ENCODE measurements around the gene USP22. TPM values are rescaled to one million over a fixed set of nuclear protein-coding genes. Genes with fewer than 3 reads are reported as not detected.

USP22 gene
- total and polyA plus RNA-seq, 10 of the 15 experiments (the other 5 are each of a cell fraction or from before 2014, with no cell fraction given): 10.8 to 218 (median 98.8) TPM

DNA sequence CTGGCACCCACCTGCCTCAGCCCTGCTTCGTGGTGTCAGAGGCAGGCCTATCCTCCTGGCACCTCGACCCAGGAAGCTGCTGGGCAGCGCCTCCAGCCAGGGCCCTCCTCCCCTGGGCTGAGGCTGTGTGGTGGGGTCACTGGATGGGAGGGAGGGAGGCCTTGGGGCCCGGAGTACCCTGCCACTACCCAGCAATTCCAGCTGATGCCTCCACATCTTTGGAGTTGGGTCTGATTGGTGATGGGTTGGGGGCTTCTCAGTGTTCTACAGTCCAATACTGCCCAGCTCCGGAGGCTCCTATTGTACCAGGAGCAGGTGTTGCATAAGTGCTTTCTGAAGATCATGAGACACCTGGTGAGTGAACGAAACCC lies 48.0 kb downstream of the USP22 start:
- RAD21 ChIA-PET (ENCODE audit: unreplicated experiment): no interaction called here
- BruUV-seq (replicated peaks): no TSS peak
- H3K4me2 ChIP-seq (ENCODE audit: control insufficient read depth, insufficient read depth): no peak overlapping the region
- no peaks in the 10 kb centered on the region for H4K20me1 ChIP-seq (ENCODE audit: control insufficient read depth, insufficient read depth)
- no peaks in the 10 kb centered on the region for H3K79me2 ChIP-seq (ENCODE audit: control insufficient read depth, insufficient read depth, low read length)
- SMC1A ChIA-PET (ENCODE audit: uncharacterized antibody, unreplicated experiment): no interaction called here
- FAIRE-seq (no peak), ATAC-seq (no peak), DNase-seq (ENCODE audit: low read depth, low spot score) (no peak)
- no peaks in the 10 kb centered on the region; a peak in 1 of 4 replicates for H3K27me3 ChIP-seq (replicated peaks in 1 of 2; ENCODE audit: control insufficient read depth in 2 of 2, insufficient read depth in 2 of 2, low read length in 1 of 2)
- no peak overlapping the region for H3K9ac ChIP-seq (ENCODE audit: control insufficient read depth, insufficient read depth, low read length)
- POLR2A ChIA-PET: no interaction called here
- intact Hi-C loops (cut with micrococcal nuclease; ENCODE audit: unreplicated experiment) (loop anchor here (5.0 kb wide), 1 partner anchor 192 kb away; no protein-coding TSS in a partner anchor), in situ Hi-C loops (cut with MboI) (loop anchor here (5.0 kb wide), 1 partner anchor 47 kb away; no protein-coding TSS in a partner anchor)
- no peak for TF ChIP-seq BCL11A (IDR thresholded peaks at IDR 0.05; ENCODE audit: low read depth, low read length)
- TF ChIP-seq, protein P1, sequence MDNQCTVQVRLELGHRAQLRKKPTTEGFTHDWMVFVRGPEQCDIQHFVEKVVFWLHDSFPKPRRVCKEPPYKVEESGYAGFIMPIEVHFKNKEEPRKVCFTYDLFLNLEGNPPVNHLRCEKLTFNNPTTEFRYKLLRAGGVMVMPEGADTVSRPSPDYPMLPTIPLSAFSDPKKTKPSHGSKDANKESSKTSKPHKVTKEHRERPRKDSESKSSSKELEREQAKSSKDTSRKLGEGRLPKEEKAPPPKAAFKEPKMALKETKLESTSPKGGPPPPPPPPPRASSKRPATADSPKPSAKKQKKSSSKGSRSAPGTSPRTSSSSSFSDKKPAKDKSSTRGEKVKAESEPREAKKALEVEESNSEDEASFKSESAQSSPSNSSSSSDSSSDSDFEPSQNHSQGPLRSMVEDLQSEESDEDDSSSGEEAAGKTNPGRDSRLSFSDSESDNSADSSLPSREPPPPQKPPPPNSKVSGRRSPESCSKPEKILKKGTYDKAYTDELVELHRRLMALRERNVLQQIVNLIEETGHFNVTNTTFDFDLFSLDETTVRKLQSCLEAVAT (IDR thresholded peaks at IDR 0.05): no peak
- TF ChIP-seq BACH1 (IDR thresholded peaks at IDR 0.05; ENCODE audit: borderline replicate concordance): no peak
- no peak for TF ChIP-seq STAT1 (conservative IDR thresholded peaks at IDR 0.05)
- TF ChIP-seq CBX3 (IDR thresholded peaks at IDR 0.05; ENCODE audit: borderline replicate concordance, low read depth): no peak
- no peak for TF ChIP-seq YBX1 (IDR thresholded peaks at IDR 0.05)
- no peak for TF ChIP-seq TAF1 (IDR thresholded peaks at IDR 0.05; ENCODE audit: borderline replicate concordance, low read depth, low read length)
- no peak for TF ChIP-seq SIX5 (IDR thresholded peaks at IDR 0.05; ENCODE audit: low read depth, low read length, severe bottlenecking)
- no peak for TF ChIP-seq NR2C2 (IDR thresholded peaks at IDR 0.05; ENCODE audit: borderline replicate concordance, control insufficient read depth, insufficient read length, low read depth)
- no peak for TF ChIP-seq EP300 (IDR thresholded peaks at IDR 0.05; ENCODE audit: borderline replicate concordance in 1 of 2, control insufficient read depth in 1 of 2, low read depth in 2 of 2, low read length in 2 of 2)
- TF ChIP-seq YY1 (IDR thresholded peaks at IDR 0.05; ENCODE audit: low read depth, low read length): no peak
- TF ChIP-seq, protein P2, sequence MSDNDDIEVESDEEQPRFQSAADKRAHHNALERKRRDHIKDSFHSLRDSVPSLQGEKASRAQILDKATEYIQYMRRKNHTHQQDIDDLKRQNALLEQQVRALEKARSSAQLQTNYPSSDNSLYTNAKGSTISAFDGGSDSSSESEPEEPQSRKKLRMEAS (IDR thresholded peaks at IDR 0.05; ENCODE audit: low read depth, low read length): no peak
- TF ChIP-seq IKZF2 (IDR thresholded peaks at IDR 0.05): no peak
- TF ChIP-seq GATAD2B (conservative IDR thresholded peaks at IDR 0.05; ENCODE audit: low read depth): no peak
- TF ChIP-seq MYB (IDR thresholded peaks at IDR 0.05; ENCODE audit: borderline replicate concordance, low read depth, low read length): no peak
- TF ChIP-seq, protein P3, sequence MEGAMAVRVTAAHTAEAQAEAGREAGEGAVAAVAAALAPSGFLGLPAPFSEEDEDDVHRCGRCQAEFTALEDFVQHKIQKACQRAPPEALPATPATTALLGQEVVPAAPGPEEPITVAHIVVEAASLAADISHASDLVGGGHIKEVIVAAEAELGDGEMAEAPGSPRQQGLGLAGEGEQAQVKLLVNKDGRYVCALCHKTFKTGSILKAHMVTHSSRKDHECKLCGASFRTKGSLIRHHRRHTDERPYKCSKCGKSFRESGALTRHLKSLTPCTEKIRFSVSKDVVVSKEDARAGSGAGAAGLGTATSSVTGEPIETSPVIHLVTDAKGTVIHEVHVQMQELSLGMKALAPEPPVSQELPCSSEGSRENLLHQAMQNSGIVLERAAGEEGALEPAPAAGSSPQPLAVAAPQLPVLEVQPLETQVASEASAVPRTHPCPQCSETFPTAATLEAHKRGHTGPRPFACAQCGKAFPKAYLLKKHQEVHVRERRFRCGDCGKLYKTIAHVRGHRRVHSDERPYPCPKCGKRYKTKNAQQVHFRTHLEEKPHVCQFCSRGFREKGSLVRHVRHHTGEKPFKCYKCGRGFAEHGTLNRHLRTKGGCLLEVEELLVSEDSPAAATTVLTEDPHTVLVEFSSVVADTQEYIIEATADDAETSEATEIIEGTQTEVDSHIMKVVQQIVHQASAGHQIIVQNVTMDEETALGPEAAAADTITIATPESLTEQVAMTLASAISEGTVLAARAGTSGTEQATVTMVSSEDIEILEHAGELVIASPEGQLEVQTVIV (IDR thresholded peaks at IDR 0.05; ENCODE audit: borderline replicate concordance, partially characterized antibody): no peak
- H3K4me3 ChIP-seq: no peak overlapping the region
- H3K36me3 ChIP-seq (ENCODE audit: control insufficient read depth in 2 of 2, insufficient read depth in 2 of 2, low read length in 1 of 2): peaks cover 0 to 2% of the 10 kb centered on the region in 2 experiments; a peak in 3 of 4 replicates
- H3K27ac ChIP-seq (ENCODE audit: control insufficient read depth, insufficient read depth): no peak overlapping the region
- CTCF ChIA-PET: interaction anchor here (1.4 to 2.0 kb wide), 2 partner anchors 29 to 50 kb away, joined by 3 to 7 read pairs; no protein-coding TSS in a partner anchor
- no peaks in the 10 kb centered on the region for H3K9me3 ChIP-seq (replicated peaks; ENCODE audit: control insufficient read depth, insufficient read depth, low read length)
- no peak overlapping the region for H2AFZ ChIP-seq (ENCODE audit: control insufficient read depth, low read depth, low read length)
- H3K4me1 ChIP-seq (ENCODE audit: control insufficient read depth, insufficient read depth, low read length): no peaks in the 10 kb centered on the region
- WGBS (ENCODE audit: insufficient coverage, insufficient replicate concordance, low lambda C conversion rate, missing lambda C conversion rate): 15% methylated on average over 6 of the region's 6 CpGs
